ENCODE measurements around the gene MYEOV.

MYEOV gene

GRCh38 chr11:69304258-69304657 is 10.3 kb downstream of the MYEOV start:
- no peak for DNase-seq

- DNase-seq: no peak
Measured at GRCh38 chr11:69304686-69305085, 10.7 kb downstream of the MYEOV start.

- DNase-seq: no peak
Measured at GRCh38 chr11:69305885-69306540, 12.1 kb downstream of the MYEOV start.

GRCh38 chr11:69306821-69307220 is 12.9 kb downstream of the MYEOV start:
- DNase-seq: no peak

DNA sequence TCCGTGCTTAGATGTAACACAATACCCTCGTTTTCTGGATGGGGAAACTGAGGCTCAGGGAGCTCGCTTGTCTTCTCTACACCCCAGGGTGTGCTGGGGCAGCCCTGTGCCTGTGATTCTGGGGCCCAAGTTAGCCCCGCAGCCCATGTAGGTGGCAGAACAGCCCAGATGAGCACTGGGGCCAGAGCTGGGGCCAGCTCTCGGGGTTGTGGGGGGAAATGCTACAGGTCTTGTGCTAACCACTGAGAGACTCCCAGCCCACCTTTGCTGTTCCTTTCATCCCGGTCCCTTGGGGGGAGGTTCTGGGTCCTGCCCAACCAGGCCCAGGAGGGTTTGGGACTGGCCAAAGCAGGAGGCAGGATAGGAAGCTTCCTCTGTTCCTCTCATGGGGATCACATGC is 13.5 kb downstream of the MYEOV start:
- DNase-seq: no peak

DNA sequence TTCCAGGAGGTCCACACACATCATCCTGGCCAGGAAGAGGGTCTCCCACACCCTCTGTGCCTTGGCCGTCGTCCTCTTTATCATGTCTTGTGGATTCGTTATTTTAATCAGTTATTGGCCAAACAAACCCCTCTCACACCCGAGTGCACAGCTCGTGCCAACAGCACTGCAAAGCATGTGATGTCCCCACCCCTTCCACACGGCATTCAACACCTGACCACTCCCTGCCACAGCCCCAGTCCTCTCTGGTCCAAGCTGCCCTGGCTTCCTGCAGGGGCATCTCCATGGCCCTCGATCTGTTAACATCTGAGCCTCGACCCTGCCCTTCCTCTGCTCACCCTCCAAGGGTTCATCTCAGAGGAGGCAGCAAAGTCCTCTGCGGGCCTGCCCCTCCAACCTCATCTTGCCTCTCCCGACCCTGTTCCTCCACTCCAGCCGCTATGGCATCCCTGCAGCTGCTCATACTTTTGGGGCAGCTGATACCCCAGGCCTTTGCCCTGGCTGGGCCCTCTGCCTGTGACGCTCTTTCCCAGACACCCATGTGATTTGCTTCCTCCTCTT is 14.0 kb downstream of the MYEOV start:
- DNase-seq: no peak

- DNase-seq: no peak
Measured at GRCh38 chr11:69308491-69308911, 14.5 kb downstream of the MYEOV start.

- no peak for DNase-seq
Measured at GRCh38 chr11:69308936-69309615, 15.1 kb downstream of the MYEOV start.

GRCh38 chr11:69309631-69310280 is 15.8 kb downstream of the MYEOV start:
- no peak for DNase-seq

- DNase-seq: no peak
Measured at GRCh38 chr11:69310351-69310750, 16.4 kb downstream of the MYEOV start.

DNA sequence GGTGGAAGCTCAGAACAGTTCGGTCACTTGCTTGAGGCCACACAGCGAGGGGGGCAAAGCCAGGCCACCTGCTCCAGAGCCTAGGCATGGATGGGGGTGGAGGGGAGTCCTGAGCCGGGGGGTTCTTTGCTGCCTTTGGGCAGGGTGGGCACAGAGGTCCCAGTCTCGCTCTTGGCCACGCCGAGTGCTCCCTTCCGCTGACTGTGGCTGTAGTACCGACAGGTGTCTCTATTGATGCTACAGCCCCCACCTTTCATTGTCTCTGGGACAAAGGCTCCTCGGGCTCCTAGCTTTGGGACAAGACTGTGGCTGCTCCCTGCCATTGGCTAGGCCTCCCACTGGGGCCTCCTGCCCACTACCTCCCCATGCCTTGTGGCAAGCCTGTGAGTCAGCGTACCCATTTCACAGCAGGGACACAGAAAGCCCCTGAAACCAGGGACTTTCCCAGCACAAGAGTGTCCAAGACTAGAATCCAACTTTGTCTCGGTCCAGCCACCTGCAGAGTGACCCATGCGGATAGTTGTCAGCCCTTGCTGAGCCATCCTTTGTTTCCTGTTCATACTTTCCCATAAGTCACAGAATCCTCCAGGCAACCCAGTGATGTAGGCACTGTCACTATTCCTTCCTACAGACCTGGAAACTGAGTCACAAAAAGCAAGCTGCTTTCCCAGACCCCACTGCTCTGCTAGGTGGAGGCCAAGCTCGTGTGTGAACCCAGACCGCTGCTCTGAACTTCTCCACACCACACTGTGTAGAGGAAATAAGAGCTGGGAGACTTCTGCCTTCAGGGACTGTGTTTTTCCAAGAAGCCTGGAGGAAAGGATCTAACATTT is 17.2 kb downstream of the MYEOV start:
- DNase-seq: no peak

GRCh38 chr11:69311767-69312385 is 17.9 kb downstream of the MYEOV start:
- no peak for DNase-seq

DNA sequence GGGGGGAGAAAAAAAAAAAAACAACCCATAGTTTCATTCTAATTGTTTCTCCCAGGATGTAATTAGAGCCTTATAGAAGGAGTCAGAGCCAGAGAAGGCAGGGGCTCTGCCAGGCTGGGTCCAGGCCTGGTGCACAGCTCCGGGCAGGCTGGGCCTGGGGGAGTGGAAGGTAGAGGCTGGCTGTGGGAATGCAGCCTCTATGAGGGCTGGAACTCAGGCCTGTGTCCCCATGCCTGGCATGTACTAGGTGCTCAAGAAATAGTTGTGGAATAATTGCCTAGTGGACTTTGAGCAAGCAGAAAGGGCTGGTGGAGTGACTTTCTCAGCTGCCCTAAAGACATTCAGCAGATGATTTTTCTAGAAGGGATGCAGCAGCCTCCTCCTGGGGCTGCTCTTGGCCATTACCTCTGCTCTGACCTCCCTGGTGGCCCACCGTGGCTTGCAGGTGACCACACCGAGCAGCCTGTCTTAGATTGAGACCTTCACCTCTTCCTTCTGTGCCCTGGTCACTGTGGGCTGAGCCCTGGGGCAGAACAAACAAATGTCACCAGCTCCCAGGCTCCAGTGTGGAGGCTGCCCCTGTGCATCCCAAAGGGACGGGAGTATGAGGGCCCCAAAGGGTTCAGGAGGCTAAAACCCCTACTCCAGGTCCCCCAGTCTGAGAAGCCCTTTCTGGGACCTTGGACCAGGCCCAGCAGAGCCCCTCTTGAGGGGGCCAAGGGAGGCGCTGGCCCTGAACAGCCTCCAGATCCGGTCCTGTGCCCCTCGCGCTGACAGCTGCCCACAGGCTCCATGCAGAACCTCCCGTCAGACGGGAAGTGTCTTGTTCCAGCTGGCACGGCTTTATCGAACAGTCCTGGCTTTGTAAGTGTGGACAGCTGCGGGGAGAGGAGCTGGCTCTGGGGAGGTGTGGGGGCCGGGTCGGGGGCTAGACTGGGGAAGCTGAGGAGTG is 18.8 kb downstream of the MYEOV start:
- DNase-seq: peak; percentile 40 to 73

DNA sequence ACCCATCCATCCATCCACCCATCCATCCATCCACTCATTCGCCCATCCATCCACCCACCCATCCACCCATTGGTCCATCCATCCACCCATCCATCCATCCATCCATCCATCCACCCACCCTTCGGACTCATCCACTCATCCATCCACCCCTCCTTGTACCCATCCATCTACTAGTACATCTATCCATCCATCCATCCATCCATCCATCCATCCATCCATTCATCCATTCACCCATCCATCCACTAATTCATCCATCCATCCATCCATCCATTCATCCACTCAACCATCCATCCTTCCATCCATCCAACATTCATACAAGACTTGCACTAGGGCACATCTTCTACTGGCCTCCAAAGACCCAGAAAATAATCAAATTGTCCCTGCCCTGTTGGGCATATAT is 20.0 kb downstream of the MYEOV start:
- no peak for DNase-seq

GRCh38 chr11:69314555-69314954 is 20.6 kb downstream of the MYEOV start:
- DNase-seq: no peak

GRCh38 chr11:69316956-69317355 is 23.0 kb downstream of the MYEOV start:
- no peak for DNase-seq

GRCh38 chr11:69317401-69318092 is 23.6 kb downstream of the MYEOV start:
- DNase-seq: no peak

DNA sequence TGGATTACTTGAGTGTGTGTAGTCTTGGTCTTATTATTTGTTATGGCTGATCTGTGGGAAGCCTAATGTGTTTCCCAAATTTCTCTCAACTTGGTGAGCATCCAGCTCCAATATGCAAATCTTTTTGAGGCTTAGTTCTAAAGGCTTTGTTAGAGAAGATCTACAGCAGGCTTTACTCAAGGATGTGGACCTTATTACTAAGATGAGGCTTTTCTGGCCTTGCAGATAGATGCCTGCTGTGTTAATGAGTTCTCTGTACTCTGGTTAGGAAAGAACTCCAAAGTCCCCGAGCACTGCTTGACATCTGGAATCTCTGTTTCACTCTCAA is 24.1 kb downstream of the MYEOV start:
- no peak for DNase-seq

GRCh38 chr11:69319255-69320106 is 25.5 kb downstream of the MYEOV start:
- DNase-seq: no peak

DNA sequence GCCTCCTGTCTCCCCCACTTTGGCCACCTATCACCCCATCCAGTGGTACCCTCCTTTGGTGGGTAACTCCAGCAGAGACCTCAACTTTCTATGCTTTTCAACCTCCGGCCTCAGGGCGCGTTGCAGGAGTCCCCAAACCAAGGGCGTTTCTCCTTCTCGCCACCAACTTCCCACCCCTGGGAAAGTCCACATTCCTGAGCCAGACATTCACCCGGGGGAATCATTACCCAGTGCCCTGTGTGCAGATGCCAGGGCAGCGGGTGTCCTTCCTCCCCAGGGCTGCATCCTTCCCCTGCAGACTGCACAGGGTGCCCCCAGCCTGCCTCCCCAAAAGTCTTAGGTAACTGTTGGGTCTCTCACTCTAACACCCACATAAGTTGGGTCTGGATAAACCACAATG is 26.4 kb downstream of the MYEOV start:
- no peak for DNase-seq
